ENCODE measurements around the gene ARMC9. TPM values are rescaled to one million over a fixed set of nuclear protein-coding genes. Genes with fewer than 3 reads are reported as not detected.

Gene ARMC9
- total RNA-seq, 1 donor, result 189 TPM

GRCh38 chr2:231411831-231412617, 213.6 kb downstream of the ARMC9 start:
- peak overlapping the region; percentile 66 for H3K4me3 ChIP-seq (ENCODE audit: low read depth, low read length)
- TF ChIP-seq CTCF (IDR thresholded peaks at IDR 0.05; ENCODE audit: insufficient read depth, low read depth, low read length), result peak; percentile 89

GRCh38 chr2:231412618-231412963, 214.2 kb downstream of the ARMC9 start:
- no peak for DNase-seq (ENCODE audit: low read depth)
- TF ChIP-seq CTCF (IDR thresholded peaks at IDR 0.05; ENCODE audit: insufficient read depth, low read depth, low read length), result no peak
- H3K4me3 ChIP-seq (ENCODE audit: low read depth, low read length), result peak overlapping the region; percentile 66

More at GRCh38 chr2:231411831-231412617, 213.6 kb downstream of the ARMC9 start:
- DNase-seq (ENCODE audit: low read depth), result peak; percentile 77

- no peak for TF ChIP-seq CTCF (IDR thresholded peaks at IDR 0.05; ENCODE audit: insufficient read depth, low read depth, low read length)
- DNase-seq (ENCODE audit: low read depth), result no peak
- no peak overlapping the region for H3K4me3 ChIP-seq (ENCODE audit: low read depth, low read length)
Measured at GRCh38 chr2:231413456-231413855, 215.0 kb downstream of the ARMC9 start.

- no peak for DNase-seq (ENCODE audit: low read depth)
- TF ChIP-seq CTCF (IDR thresholded peaks at IDR 0.05; ENCODE audit: insufficient read depth, low read depth, low read length), result no peak
- H3K4me3 ChIP-seq (ENCODE audit: low read depth, low read length), result no peak overlapping the region
Measured at GRCh38 chr2:231413921-231414476, 215.6 kb downstream of the ARMC9 start.

- no peak for DNase-seq (ENCODE audit: low read depth)
- TF ChIP-seq CTCF (IDR thresholded peaks at IDR 0.05; ENCODE audit: insufficient read depth, low read depth, low read length), result no peak
- H3K4me3 ChIP-seq (ENCODE audit: low read depth, low read length), result no peak overlapping the region
Measured at GRCh38 chr2:231415029-231415428, 216.6 kb downstream of the ARMC9 start.

- DNase-seq (ENCODE audit: low read depth), result no peak
- TF ChIP-seq CTCF (IDR thresholded peaks at IDR 0.05; ENCODE audit: insufficient read depth, low read depth, low read length), result no peak
- H3K4me3 ChIP-seq (ENCODE audit: low read depth, low read length), result no peak overlapping the region
Measured at GRCh38 chr2:231418820-231419640, 220.6 kb downstream of the ARMC9 start.

Measured in fibroblast of villous mesenchyme (primary cell).